Breast epithelium (tissue), 4 donors: Measurements from ENCODE around the gene PARD3B. TPM values are rescaled to one million over a fixed set of nuclear protein-coding genes. Genes with fewer than 3 reads are reported as not detected.

Experiments
- DNase-seq, 2 donors: peaks; one replicate each; pipeline ENCODE4 v3.0.0-alpha.2; 2019; ENCODE audit warnings: low spot score in 2 of 2
- H3K27ac ChIP-seq, 2 donors: fragments of 200-600 bp; sonication (generic) in 1 of 2; one replicate each; pipeline ENCODE4 v1.5.1; 2016 to 2019; ENCODE audit warnings: mild to moderate bottlenecking in 1 of 2
- H3K27me3 ChIP-seq, 2 donors: fragments of 200-600 bp; sonication (generic) in 1 of 2; one replicate each; pipeline versions ENCODE4 v1.5.1 to v1.6.0; 2017 to 2019; ENCODE audit warnings: control low read depth in 1 of 2, mild to moderate bottlenecking in 1 of 2
- H3K36me3 ChIP-seq: fragments of 200-600 bp; one replicate; pipeline ENCODE4 v1.5.1; 2019
- H3K4me1 ChIP-seq, 2 donors: fragments of 200-600 bp; sonication (generic); one replicate each; pipeline ENCODE4 v1.5.1; 2016 to 2019; ENCODE audit warnings: control low read depth in 1 of 2
- H3K4me3 ChIP-seq, 3 donors: fragments of 200-600 bp; sonication (generic); 1 replicate in 2 of 3; 2 replicates in 1 of 3; pipeline ENCODE4 v1.5.1; 2016 to 2019; ENCODE audit warnings: mild to moderate bottlenecking in 3 of 3, moderate library complexity in 2 of 3
- H3K9me3 ChIP-seq, 2 donors: fragments of 200-600 bp; sonication (generic) in 1 of 2; one replicate each; pipeline ENCODE4 v1.5.1; 2016 to 2019; ENCODE audit warnings: control low read depth in 1 of 2
- CTCF ChIP-seq, 3 donors: fragments of 450-650 bp; IDR thresholded peaks; one replicate each; pipeline ENCODE4 v1.5.1; 2016 to 2017; ENCODE audit warnings: antibody characterized with exemption in 3 of 3, mild to moderate bottlenecking in 3 of 3, moderate library complexity in 3 of 3
- POLR2A ChIP-seq: fragments of 450-650 bp; IDR thresholded peaks from one replicate; pipeline ENCODE4 v1.6.1; 2016; ENCODE audit warnings: antibody characterized with exemption, mild to moderate bottlenecking, moderate library complexity
- POLR2AphosphoS5 ChIP-seq, 3 donors: sonication (generic); formaldehyde crosslinking; IDR thresholded peaks; one replicate each; pipeline ENCODE4 v1.6.1; 2017; ENCODE audit warnings: antibody characterized with exemption in 3 of 3
- intact Hi-C: fragments of 100-400 bp; cut with DNase I; formaldehyde crosslinking; loops from one replicate; pipeline ENCODE4 v1.15.1; 2023; ENCODE audit warnings: low total_unique reads
- total RNA-seq, 3 donors: library from RNA; depleted of rRNA; stranded (reverse); fragments of >200 nt; gene quantifications; one replicate each; pipeline ENCODE4 v1.1.0, GENCODE V29; 2016

The PARD3B gene
- total RNA-seq, 3 donors from 2014 or later: 24.6 to 66.2 (median 25.9) TPM

- H3K36me3 ChIP-seq: no peaks in the 10 kb centered on the region
- H3K27me3 ChIP-seq: no peaks in the 10 kb centered on the region
- DNase-seq: no peak
- no peak for TF ChIP-seq CTCF (IDR thresholded peaks at IDR 0.05)
- no peaks in the 10 kb centered on the region for H3K4me1 ChIP-seq
- intact Hi-C loops: no loop called here
- no peaks in the 10 kb centered on the region for H3K9me3 ChIP-seq
- no peak overlapping the region for H3K4me3 ChIP-seq
- no peak overlapping the region for H3K27ac ChIP-seq
Measured at GRCh38 chr2:204541637-204542036, 3.6 kb upstream of the PARD3B start.

GRCh38 chr2:204542982-204543608 lies 2.2 kb upstream of the PARD3B start:
- Histone ChIP-seq H3K36me3 (no peaks in the 10 kb centered on the region), H3K4me3 (no peak overlapping the region), H3K4me1 (no peaks in the 10 kb centered on the region), H3K27ac (no peak overlapping the region), H3K9me3 (no peaks in the 10 kb centered on the region), H3K27me3 (no peaks in the 10 kb centered on the region)
- no peak for DNase-seq
- intact Hi-C loops: no loop called here
- TF ChIP-seq POLR2A (no peak), CTCF (IDR thresholded peaks at IDR 0.05) (no peak), POLR2AphosphoS5 (IDR thresholded peaks at IDR 0.05) (no peak)

DNA sequence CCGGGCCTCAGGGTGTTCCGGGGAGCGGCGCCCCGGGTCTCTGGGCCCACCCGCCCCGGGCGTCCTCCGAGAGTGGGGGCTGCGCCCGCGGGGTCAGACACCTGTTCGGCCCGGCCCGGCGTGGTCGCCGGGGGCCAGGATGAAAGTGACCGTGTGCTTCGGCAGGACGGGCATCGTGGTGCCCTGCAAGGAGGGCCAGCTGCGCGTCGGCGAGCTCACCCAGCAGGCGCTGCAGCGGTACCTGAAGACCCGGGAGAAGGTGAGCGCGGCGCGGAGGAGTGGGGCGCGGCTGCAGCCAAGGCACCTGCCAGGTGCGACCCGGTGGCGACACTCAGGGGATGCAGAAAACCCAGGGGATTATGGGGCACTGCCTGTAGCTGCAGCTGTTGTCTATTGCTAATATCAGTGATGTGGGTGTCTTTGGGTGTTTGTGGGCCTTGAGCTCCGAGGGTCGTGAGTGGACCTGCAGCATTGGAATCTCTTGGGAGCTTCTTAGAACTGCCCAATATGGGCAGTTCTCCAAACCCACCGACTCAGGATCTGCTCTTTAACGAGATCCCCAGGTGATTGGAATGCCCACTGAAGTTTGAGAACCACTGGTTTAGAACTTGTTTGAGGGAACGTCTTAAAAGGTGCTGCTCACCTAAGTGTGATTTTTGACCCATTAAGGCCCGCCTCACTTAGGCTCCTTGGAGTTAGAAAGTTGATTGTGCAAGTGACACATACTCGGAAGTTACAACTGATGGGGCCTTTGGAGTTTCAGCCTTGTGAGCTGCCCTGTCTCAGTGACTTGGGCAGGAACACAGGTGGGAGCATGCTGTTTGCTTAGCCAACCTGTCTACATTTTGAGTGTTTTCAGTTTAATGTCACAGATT lies 823 bp downstream of the PARD3B start:
- Histone ChIP-seq H3K36me3 (no peaks in the 10 kb centered on the region), H3K4me3 (peak overlapping the region; percentile 86 to 95 (median 93)), H3K27ac (peak overlapping the region; percentile 86), H3K9me3 (no peaks in the 10 kb centered on the region), H3K4me1 (no peaks in the 10 kb centered on the region), H3K27me3 (no peaks in the 10 kb centered on the region)
- no peak for DNase-seq
- intact Hi-C loops: loop anchor here (2.0 kb wide), 1 partner anchor 71 kb away; no protein-coding TSS in a partner anchor
- TF ChIP-seq CTCF (IDR thresholded peaks at IDR 0.05) (no peak), POLR2A (no peak), POLR2AphosphoS5 (IDR thresholded peaks at IDR 0.05) (no peak)

- TF ChIP-seq POLR2AphosphoS5 (IDR thresholded peaks at IDR 0.05): no peak
- TF ChIP-seq CTCF (IDR thresholded peaks at IDR 0.05): no peak
- TF ChIP-seq POLR2A: no peak
- Histone ChIP-seq H3K27ac (peak overlapping the region; percentile 29 to 54), H3K27me3 (no peaks in the 10 kb centered on the region), H3K4me3 (no peak overlapping the region), H3K9me3 (no peaks in the 10 kb centered on the region), H3K4me1 (no peaks in the 10 kb centered on the region), H3K36me3 (no peaks in the 10 kb centered on the region)
- intact Hi-C loops: no loop called here
- DNase-seq: no peak
Measured at GRCh38 chr2:204550751-204551511, 5.7 kb downstream of the PARD3B start.

GRCh38 chr2:204551512-204551863 lies 6.2 kb downstream of the PARD3B start:
- peak overlapping the region; percentile 29 to 54 for H3K27ac ChIP-seq
- no peaks in the 10 kb centered on the region for H3K36me3 ChIP-seq
- DNase-seq: no peak
- H3K4me1 ChIP-seq: no peaks in the 10 kb centered on the region
- H3K4me3 ChIP-seq: no peak overlapping the region
- no peak for TF ChIP-seq POLR2AphosphoS5 (IDR thresholded peaks at IDR 0.05)
- no peak for TF ChIP-seq POLR2A
- no peak for TF ChIP-seq CTCF (IDR thresholded peaks at IDR 0.05)
- H3K27me3 ChIP-seq: no peaks in the 10 kb centered on the region
- intact Hi-C loops: no loop called here
- H3K9me3 ChIP-seq: no peaks in the 10 kb centered on the region
